ENCODE results near the gene NAV2.

The NAV2 gene

DNA sequence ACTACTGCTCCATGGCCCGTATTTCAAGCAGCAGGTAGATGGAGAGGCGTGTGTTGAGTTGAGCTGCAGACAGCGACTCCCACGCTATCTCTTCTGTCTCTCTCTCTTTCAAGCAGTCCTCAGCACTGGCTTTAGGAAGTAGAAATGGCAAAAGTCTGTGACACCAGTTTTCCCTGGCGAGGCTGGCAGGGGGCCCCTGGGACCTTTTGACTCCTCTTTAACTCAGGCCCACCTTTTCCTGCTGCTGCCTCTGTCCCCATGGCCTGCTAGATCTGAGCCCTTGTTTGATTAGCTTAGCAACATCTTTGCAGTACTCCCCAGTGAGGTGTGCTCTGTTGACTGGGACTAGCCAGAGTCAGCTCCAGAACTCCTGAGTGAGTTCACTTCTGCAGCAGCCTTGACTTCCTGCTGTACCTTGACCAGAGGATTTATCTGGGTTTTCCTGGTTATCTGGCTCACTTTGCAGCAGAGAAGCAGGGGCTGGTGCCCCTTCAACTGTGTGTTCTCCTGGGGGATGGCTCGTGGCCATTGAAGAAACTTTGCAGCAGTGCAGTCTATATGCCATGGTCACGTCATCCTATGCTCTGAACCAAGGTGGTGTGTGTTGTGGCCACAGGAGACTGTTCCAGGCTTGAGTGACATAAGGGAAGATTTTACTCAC, 263.8 kb downstream of the NAV2 start:
- DNase-seq (ENCODE audit: low spot score) = no peak

DNA sequence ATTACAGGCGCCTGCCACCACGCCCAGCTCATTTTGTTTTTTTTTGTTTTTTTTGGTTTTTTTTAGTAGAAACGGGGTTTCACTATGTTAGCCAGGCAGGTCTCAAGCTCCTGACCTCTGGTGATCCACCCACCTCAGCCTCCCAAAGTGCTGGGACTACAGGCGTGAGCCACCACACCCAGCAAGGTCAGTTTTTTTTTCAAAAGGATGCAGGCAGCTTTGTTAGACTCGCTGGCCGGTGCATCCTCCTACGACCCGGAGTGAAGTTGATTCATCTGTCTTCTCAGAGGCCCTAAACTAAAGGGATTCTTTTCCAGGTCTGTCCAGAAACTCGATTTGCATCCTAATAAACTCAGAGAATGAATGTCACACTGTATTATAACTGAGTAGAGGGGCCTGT, 265.3 kb downstream of the NAV2 start:
- no peak for DNase-seq (ENCODE audit: low spot score)

DNA sequence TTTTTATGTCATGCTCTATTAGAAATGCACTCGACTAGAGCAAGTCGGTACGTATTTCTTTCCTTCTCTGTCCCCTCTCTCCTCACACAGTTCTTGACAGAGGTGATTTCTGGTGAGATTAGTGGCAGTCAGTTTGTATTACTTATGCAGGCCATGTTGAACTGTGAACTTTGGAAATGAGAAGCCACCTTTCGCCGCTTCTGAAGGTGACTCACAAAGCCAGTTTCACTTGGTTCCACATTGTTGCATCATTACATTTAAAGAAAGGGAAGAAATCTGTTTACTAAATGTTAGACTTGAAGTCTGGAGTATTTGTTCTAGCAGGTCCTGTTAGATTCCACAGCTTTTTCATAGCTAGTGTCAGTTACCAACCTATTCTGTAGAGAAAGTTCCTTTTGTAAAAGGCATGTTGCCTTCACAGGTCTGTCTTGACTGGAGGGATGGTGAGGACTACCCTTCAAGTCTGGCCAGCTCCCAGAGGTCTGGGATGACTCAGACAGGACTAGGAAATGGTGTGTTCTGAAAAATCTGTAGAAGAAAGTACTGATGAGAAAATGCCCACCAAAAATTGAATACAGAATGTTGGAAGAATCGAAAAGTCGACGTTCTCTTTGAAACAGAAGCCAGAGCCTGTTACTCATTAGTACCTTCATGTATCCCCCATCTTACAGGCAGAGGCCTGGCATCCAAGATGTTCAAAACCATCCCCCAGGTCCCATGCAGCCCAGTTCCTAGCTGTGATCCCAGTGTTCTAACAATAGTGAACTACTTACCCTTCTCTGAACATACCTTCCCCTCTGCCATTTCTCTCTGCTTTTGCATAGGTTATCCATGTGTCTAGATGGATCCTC, 266.3 kb downstream of the NAV2 start:
- peak; percentile 67 for DNase-seq (ENCODE audit: low spot score)

DNA sequence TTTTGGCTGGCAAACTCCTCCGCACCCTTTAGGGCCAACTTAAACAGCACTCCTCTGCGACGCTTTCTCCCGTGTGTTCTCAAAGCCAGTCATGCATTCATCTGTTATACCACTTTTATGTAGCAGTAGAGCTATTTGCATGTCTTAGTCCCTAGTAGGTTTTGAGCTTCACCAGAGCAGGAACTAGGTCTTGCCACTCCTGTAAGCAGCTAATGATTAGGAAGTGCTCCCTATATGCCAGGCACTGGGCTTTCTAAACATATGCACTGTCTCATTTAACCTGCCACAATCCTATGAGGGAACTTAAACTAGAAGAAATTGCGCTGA, 266.8 kb downstream of the NAV2 start:
- no peak for DNase-seq (ENCODE audit: low spot score)

- DNase-seq (ENCODE audit: low spot score) = no peak
Observed at GRCh38 chr11:19980388-19980787, 267.8 kb downstream of the NAV2 start.

DNA sequence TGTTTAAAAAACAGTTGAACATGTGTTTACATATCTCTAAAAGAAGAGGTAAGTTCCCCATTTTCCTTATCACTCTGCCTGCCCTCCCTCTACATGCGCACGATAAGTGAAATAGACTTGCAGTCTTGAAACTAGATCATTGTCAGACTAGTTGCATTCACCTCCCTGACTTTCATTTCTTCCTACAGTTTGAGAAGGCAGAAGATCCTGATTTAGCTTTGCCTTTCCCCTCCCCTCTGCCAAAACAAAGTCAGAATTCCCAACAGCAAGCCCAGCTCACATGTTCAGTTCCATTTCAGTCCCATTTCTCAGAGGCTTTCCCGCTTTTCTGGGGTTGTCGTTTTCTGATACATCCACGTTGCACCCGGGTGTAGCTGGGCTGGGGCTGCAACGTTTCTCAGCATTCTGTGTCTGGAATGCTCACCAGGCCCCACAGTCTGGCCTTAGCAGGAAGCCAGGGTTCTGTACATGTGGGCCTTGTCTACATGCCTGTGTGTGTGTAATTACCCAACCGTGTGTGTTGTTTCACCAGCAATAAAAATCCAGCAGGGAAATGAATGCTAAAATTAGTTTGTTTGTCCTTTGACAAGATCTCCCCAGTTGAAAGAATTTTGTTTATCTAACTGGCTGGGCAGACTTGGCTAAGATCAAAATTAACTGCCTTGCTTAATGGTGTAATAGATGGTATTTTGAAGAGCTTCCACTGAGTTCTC, 268.5 kb downstream of the NAV2 start:
- DNase-seq (ENCODE audit: low spot score) = no peak

- no peak for DNase-seq (ENCODE audit: low spot score)
Observed at GRCh38 chr11:19982774-19983495, 270.3 kb downstream of the NAV2 start.

DNA sequence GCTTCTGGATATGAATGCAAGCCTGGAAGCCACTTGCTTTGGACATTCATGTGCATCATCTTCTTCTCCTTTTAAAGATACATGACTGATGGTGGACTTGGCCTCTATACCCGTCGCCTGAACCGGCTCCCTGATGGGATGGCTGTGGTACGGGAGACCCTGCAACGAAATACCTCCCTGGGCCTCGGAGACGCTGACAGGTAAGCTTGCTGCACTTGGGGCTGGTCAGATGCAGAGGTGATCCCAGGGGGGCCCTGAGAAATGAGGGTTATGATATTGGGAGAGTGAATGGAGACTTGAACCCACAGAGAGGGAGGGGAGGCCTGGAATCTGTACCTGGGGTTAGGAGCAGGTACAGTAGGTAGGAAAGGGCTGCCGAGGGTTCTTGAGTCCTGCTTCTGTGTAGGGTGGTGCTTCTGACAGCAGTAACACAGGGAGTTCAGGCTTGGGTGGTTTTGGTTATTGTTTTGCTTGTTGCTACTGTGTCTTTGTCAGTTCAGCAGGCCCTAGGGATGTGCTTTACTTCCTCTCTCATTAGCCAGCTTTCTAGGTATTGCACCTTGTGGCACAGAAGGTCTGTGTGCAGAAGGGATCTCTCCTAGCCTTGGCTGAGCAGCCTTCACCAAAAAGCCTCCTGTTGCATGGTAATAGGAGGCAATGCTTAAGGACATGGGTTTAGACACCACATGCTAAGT, 271.6 kb downstream of the NAV2 start:
- DNase-seq (ENCODE audit: low spot score) = no peak

DNA sequence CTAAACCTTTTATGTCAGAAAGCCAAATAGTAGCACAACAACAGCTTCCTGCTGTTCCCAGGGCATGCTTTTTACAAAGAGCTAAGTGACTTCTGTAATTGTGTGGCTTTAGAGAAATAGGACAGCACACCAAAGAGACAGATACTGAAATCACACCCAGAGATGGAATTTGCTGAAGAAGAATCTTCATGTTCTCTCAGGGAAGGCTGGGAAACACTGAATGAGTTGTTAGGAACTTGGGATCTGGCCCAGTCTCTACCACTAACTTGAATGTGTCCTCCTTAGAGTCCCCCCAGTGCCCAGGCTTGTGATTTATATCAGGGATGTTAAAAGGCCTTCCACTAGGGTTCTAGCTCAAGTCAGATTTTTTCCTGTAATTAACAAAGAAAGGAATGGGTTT, 272.5 kb downstream of the NAV2 start:
- no peak for DNase-seq (ENCODE audit: low spot score)

GRCh38 chr11:19987331-19987801, 274.7 kb downstream of the NAV2 start:
- no peak for DNase-seq (ENCODE audit: low spot score)

DNA sequence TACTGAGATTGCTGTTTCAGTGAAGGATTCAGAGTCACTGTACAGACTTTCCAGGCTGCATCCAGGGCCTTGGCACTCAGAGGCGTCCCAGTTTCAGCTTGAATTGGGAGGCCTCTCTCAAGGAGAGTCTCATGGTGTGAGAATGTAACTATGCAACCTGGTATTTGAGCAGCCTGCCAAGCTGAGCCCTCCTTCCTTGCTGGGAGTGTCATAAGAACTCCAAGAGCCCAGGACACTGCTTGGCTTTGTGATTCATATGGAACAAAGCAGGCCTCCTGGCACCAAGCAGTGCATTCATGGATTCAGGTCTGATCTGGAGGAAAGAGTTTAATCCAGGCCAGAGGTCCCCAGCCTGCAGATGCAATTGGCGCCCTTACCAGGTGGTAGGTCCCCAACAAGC, 276.0 kb downstream of the NAV2 start:
- DNase-seq (ENCODE audit: low spot score) = no peak

GRCh38 chr11:19989191-19989590, 276.6 kb downstream of the NAV2 start:
- DNase-seq (ENCODE audit: low spot score) = no peak

DNA sequence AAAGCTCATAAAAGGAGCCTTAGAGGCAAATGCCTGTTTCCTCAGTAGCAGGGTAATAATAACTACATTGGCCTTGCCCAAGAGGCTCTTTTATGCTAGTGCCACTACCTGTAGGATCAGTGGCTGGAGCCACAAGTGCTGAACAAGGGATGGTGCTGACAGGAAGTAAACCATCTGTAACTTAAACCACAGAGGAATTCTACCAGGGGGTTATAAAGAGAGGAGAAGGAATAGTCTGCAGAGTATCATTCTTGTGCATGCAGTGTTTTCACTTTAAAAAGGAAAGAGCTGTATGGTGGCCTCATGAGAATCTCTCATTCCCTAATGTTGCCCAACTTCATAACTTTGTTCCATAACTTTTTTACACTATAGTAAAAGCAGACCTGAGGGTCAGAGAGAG, 279.5 kb downstream of the NAV2 start:
- no peak for DNase-seq (ENCODE audit: low spot score)

GRCh38 chr11:19992998-19993397, 280.4 kb downstream of the NAV2 start:
- DNase-seq (ENCODE audit: low spot score) = no peak

GRCh38 chr11:19994672-19995071, 282.0 kb downstream of the NAV2 start:
- DNase-seq (ENCODE audit: low spot score) = no peak

DNA sequence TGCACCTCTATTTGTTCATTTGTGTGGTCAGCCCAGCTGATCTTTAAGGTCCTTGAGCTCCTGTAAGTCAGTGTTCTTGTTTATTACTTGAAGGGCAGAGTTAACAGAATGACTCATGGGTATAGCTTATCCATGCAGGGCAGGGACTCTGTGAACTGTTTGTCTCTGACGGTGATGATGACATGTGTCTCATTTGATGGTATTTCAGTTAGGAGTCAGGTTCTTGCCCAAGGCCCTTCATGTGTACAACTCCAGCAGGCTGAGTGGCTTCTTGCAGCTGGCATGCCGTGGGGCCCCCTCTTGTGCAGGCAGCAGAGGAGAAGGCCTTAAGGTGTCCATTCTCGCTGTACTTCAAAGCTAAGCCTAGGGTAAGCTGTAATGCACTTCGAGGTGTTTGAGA, 282.5 kb downstream of the NAV2 start:
- DNase-seq (ENCODE audit: low spot score) = peak; percentile 44

DNA sequence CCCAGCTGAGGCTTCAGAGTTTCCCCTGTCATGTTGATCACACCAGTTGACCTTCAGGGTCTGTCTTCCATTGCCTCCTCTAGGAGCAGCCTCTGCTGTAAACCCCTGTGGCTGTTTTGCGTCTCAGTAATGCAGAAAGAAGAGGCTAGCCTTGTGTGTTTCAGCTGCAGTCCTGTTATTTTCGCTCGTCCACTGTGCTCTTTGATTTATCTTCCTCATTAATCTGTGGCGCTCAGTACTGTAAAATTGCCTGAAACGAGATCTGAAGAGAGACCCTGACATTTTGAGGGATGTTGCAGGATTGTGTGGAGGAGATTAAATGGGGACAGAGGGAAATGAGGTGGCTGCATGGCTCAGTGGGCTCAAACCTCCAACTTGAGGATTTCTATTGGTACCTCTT, 283.9 kb downstream of the NAV2 start:
- no peak for DNase-seq (ENCODE audit: low spot score)

DNA sequence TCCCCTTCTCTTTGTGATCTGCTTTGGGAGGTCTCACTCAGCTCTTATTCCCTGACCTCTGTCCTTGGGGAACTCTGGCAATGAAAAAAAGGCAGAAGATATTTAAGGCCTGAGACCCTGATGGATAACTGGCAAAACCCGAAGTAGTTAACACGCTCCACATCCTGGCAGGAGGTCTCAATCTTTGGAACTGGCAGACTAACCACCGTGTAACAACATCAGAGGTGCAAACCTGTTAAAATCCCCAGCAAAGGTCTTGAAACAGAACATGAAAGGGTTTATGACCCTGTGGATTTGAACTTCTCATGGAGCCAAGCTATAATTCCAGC, 287.3 kb downstream of the NAV2 start:
- no peak for DNase-seq (ENCODE audit: low spot score)

GRCh38 chr11:20000351-20001134, 287.9 kb downstream of the NAV2 start:
- no peak for DNase-seq (ENCODE audit: low spot score)

GRCh38 chr11:20002312-20003216, 289.9 kb downstream of the NAV2 start:
- no peak for DNase-seq (ENCODE audit: low spot score)

All from LoVo (cell line).